ENCODE results near the gene THEM4. TPM values are rescaled to one million over a fixed set of nuclear protein-coding genes. Genes with fewer than 3 reads are reported as not detected.
"Not testable (repeated sequence)": the region's sequence is repeated elsewhere in the genome, so short reads cannot be mapped to it uniquely, and the experiment has no call there.

The THEM4 gene
- total RNA-seq, 1 donor from 2014 or later = 21.7 TPM

DNA sequence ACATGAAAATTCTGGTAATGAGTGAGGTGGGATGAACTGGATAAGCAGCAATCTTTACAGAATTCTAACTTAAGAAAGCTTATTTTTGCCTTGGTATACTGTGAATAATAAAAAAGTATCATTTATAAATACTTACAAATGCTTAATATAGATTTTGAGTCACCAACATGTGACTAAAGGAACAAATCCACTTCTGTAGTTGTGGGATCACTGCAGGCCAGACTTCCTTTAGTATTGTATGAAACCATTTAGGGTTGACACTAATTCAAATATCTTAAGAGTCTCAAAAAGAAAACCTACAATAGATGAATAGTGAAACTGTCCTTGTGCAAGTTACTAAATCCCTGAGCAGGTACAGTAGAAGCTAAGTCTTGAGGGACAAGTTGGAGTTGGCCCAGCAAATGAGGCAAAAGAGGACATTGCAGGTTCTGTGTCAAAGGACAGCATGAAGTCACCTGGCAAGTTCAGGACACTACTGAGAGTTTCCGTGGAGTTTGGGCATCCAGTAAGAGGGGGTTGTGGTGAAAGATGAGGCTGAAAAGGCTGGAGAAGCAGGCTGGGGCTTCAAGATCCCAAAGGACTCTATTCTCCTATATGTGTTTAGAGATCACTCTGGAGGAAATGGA is 5.9 kb upstream of the THEM4 start:
- DNase-seq (ENCODE audit: low read depth) = no peak
- H3K36me3 ChIP-seq (ENCODE audit: control insufficient read depth, insufficient read depth, low read length) = no peaks in the 10 kb centered on the region
- H3K4me3 ChIP-seq (ENCODE audit: low read depth, low read length) = no peak overlapping the region
- TF ChIP-seq, protein P1, sequence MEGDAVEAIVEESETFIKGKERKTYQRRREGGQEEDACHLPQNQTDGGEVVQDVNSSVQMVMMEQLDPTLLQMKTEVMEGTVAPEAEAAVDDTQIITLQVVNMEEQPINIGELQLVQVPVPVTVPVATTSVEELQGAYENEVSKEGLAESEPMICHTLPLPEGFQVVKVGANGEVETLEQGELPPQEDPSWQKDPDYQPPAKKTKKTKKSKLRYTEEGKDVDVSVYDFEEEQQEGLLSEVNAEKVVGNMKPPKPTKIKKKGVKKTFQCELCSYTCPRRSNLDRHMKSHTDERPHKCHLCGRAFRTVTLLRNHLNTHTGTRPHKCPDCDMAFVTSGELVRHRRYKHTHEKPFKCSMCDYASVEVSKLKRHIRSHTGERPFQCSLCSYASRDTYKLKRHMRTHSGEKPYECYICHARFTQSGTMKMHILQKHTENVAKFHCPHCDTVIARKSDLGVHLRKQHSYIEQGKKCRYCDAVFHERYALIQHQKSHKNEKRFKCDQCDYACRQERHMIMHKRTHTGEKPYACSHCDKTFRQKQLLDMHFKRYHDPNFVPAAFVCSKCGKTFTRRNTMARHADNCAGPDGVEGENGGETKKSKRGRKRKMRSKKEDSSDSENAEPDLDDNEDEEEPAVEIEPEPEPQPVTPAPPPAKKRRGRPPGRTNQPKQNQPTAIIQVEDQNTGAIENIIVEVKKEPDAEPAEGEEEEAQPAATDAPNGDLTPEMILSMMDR (IDR thresholded peaks at IDR 0.05; ENCODE audit: insufficient read depth, low read length, poor library complexity, severe bottlenecking) = no peak
- no peaks in the 10 kb centered on the region for H3K27me3 ChIP-seq (ENCODE audit: control insufficient read depth, insufficient read depth, low read length)

DNA sequence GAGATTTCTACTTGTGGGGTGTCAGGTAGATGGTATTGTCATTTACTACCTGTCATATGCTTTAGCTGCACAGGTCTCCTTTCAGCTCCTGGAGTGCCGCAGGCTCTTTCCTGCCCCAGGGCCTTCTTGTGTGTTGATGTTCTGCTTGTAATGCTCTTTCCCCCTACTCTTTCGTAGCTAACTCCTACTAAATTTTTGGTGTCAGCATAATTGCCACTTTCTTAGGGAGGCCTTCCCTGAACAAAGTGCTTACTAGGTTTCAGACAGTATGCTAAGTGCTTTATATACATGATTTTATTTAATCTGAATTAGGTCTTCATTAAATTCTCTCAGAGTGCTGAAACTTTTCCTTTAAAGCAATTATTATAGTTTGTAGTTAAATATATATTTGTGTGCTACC is 4.8 kb upstream of the THEM4 start:
- H3K27me3 ChIP-seq (ENCODE audit: control insufficient read depth, insufficient read depth, low read length) = no peaks in the 10 kb centered on the region
- no peak overlapping the region for H3K4me3 ChIP-seq (ENCODE audit: low read depth, low read length)
- DNase-seq (ENCODE audit: low read depth) = no peak
- H3K36me3 ChIP-seq (ENCODE audit: control insufficient read depth, insufficient read depth, low read length) = no peaks in the 10 kb centered on the region
- TF ChIP-seq, protein P1 (IDR thresholded peaks at IDR 0.05; ENCODE audit: insufficient read depth, low read length, poor library complexity, severe bottlenecking) = no peak

DNA sequence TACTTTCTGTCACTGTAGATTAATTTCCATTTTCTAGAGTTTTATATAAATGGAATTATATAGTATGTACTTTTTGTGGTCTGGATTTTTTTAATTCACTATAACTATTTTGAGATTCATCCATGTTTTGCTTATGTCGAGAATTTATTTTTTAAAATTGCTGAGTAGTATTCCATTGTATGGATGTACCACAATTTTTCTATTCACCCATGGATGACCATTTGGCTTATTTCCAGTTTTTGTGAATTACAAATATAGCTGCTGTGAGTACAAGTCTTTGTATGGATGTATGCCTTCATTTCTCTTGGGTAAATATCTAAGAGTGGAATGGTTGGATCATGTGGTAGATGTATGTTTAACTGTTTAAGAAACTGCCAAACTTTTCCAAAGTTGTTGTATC is 3.7 kb upstream of the THEM4 start:
- H3K27me3 ChIP-seq (ENCODE audit: control insufficient read depth, insufficient read depth, low read length) = no peaks in the 10 kb centered on the region
- no peak overlapping the region for H3K4me3 ChIP-seq (ENCODE audit: low read depth, low read length)
- DNase-seq (ENCODE audit: low read depth) = no peak
- no peaks in the 10 kb centered on the region for H3K36me3 ChIP-seq (ENCODE audit: control insufficient read depth, insufficient read depth, low read length)
- TF ChIP-seq, protein P1 (IDR thresholded peaks at IDR 0.05; ENCODE audit: insufficient read depth, low read length, poor library complexity, severe bottlenecking) = no peak

DNA sequence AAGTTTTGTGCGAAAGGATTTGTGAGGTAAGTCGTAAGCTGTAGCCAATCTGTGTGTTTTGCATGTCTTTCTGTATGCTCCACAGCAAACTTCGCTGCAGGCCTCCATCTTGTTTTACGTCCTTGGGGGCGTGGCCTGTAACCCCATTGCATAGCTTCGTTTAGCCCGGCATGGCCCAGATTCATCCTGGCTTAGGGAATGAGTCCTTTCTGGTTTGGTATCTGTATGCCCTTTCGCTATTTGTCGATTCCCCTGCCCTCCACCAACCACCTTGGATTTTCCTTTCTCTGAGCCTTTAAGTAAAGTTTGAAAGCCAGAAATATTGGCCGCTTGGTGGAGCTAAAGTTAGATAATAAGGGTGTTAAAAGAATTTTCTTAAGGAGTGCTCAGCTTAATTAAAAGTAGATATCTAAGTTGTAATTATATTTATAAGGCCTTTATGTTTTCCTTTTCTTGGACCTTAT is 1.1 kb downstream of the THEM4 start:
- Histone ChIP-seq H3K27me3 (ENCODE audit: control insufficient read depth, insufficient read depth, low read length) (no peaks in the 10 kb centered on the region), H3K4me3 (ENCODE audit: low read depth, low read length) (peak overlapping the region; percentile 55), H3K36me3 (ENCODE audit: control insufficient read depth, insufficient read depth, low read length) (no peaks in the 10 kb centered on the region)
- DNase-seq (ENCODE audit: low read depth) = no peak
- TF ChIP-seq, protein P1 (IDR thresholded peaks at IDR 0.05; ENCODE audit: insufficient read depth, low read length, poor library complexity, severe bottlenecking) = no peak

DNA sequence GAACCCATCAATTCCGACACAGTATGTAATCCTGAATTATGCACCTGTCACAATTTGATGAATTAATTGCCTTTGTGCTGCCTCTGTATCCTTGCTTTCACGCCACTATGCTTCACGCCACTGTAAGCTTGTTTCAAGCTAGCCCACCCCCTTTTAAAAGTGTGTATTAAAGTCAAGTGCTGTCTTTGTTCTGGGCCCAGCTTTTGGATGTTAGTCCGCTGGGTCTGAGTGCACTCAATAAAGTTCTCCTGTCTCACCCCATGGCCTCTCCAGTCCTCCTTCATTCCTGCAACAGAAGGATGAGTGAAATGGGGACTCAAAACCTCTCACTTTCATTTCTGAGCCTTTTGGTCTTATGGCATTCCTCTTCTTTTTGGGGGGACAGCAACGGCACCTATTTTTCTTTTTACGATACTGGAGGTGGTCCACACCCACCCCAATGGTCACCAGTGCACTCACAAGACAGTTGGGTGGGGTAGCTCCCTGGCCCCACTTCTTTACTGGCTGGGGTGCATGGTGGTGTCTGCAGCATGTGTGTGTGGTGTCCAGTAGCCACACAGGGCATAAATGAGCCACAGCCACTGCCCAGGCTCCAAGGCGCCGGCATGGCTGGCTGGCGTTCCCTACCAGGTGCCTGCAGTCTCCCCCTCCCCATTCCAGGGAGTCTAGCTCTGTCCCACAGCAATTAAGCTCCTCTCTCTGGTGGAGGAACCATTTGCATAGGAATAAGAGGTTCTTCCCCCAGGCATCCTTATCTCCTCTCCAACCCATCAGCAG is 1.8 kb downstream of the THEM4 start:
- Histone ChIP-seq H3K36me3 (ENCODE audit: control insufficient read depth, insufficient read depth, low read length) (no peaks in the 10 kb centered on the region), H3K4me3 (ENCODE audit: low read depth, low read length) (no peak overlapping the region), H3K27me3 (ENCODE audit: control insufficient read depth, insufficient read depth, low read length) (no peaks in the 10 kb centered on the region)
- TF ChIP-seq, protein P1 (IDR thresholded peaks at IDR 0.05; ENCODE audit: insufficient read depth, low read length, poor library complexity, severe bottlenecking) = no peak
- DNase-seq (ENCODE audit: low read depth) = no peak

DNA sequence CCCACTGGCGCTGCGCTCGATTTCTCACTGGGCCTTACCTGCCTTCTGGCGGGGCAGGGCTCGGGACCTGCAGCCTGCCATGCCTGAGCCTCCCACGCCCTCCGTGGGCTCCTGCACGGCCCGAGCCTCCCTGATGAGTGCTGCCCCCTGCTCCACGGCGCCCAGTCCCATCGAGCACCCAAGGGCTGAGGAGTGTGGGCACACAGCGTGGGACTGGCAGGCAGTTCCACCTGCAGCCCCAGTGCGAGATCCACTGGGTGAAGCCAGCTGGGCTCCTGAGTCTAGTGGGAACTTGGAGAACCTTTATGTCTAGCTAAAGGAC is 3.0 kb downstream of the THEM4 start:
- not testable (repeated sequence) for H3K27me3 ChIP-seq (ENCODE audit: control insufficient read depth, insufficient read depth, low read length); H3K4me3 ChIP-seq (ENCODE audit: low read depth, low read length); H3K36me3 ChIP-seq (ENCODE audit: control insufficient read depth, insufficient read depth, low read length); DNase-seq (ENCODE audit: low read depth)

DNA sequence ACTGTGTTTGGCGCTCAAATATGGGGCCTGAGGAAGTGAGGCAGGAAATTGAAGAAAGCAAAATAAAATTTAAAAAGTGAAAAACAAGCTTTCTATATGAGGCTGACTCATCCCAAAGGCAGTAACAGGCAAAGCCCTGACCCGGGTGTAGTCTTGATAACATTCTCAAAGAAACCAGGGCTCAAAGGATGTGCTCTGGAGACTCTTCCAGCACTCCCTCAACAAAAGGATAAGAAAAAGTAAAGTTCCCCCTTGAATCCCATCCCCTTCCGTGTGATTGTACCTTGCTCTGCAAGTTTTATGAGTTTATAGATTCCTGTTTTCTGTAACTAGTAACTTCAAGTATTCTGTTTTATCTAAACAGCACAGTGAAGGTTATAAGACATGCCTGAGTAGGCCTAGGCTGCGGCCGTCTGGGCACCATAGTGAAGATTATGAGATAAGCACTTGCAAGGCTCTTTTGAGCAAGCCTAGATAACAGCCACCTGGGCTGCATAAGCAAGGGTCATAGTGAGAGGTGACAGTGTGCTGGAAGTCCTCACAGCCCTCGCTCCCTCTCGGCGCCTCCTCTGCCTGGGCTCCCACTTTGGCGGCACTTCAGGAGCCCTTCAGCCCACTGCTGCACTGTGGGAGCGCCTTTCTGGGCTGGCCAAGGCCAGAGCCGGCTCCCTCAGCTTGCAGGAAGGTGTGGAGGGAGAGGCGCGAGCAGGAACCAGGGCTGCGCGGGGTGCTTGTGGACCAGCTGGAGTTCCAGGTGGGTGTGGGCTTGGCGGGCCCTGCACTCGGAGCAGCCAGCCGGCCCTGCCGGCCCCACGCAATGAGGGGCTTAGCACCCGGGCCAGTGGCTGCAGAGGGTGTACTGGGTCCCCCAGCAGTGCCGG is 3.6 kb downstream of the THEM4 start:
- DNase-seq (ENCODE audit: low read depth); H3K4me3 ChIP-seq (ENCODE audit: low read depth, low read length); H3K36me3 ChIP-seq (ENCODE audit: control insufficient read depth, insufficient read depth, low read length); H3K27me3 ChIP-seq (ENCODE audit: control insufficient read depth, insufficient read depth, low read length): not testable (repeated sequence)
